ENCODE data around the gene SYT1. TPM values are rescaled to one million over a fixed set of nuclear protein-coding genes. Genes with fewer than 3 reads are reported as not detected.

Gene SYT1
- total RNA-seq, 6 experiments from 2014 or later = 3.5 to 10.5 (median 9.1) TPM

- DNase-seq = no peak
- H3K36me3 Mint-ChIP-seq (ENCODE audit: low read depth) = peaks cover 11% of the 10 kb centered on the region; the same call in 1 of the 2 replicates
- TF ChIP-seq CTCF (IDR thresholded peaks at IDR 0.05) = no peak
- no peaks in the 10 kb centered on the region; the same call in 1 of the 2 replicates for H3K9me3 Mint-ChIP-seq
- H3K27me3 Mint-ChIP-seq (ENCODE audit: insufficient read depth) = no peaks in the 10 kb centered on the region
- no peak overlapping the region for H3K4me3 Mint-ChIP-seq
- H3K27ac Mint-ChIP-seq = no peak overlapping the region
- no peaks in the 10 kb centered on the region for H3K4me1 Mint-ChIP-seq (ENCODE audit: low read depth)
Measured at GRCh38 chr12:78938341-78939084, 73.9 kb downstream of the SYT1 start.

- Mint-ChIP-seq H3K4me3 (no peak overlapping the region), H3K4me1 (ENCODE audit: low read depth) (no peaks in the 10 kb centered on the region), H3K27ac (no peak overlapping the region), H3K36me3 (ENCODE audit: low read depth) (peaks cover 38% of the 10 kb centered on the region), H3K27me3 (ENCODE audit: insufficient read depth) (no peaks in the 10 kb centered on the region), H3K9me3 (peaks cover 26% of the 10 kb centered on the region)
- no peak for DNase-seq
- TF ChIP-seq CTCF (IDR thresholded peaks at IDR 0.05) = no peak
Measured at GRCh38 chr12:78949532-78949931, 85.0 kb downstream of the SYT1 start.

- H3K27ac Mint-ChIP-seq = no peak overlapping the region
- H3K9me3 Mint-ChIP-seq = peaks cover 26% of the 10 kb centered on the region
- H3K4me3 Mint-ChIP-seq = no peak overlapping the region
- H3K27me3 Mint-ChIP-seq (ENCODE audit: insufficient read depth) = no peaks in the 10 kb centered on the region
- no peaks in the 10 kb centered on the region for H3K4me1 Mint-ChIP-seq (ENCODE audit: low read depth)
- no peak for TF ChIP-seq CTCF (IDR thresholded peaks at IDR 0.05)
- peaks cover 32% of the 10 kb centered on the region for H3K36me3 Mint-ChIP-seq (ENCODE audit: low read depth)
- DNase-seq = no peak
Measured at GRCh38 chr12:78951803-78952551, 87.4 kb downstream of the SYT1 start.

- no peak for DNase-seq
- peaks cover 28% of the 10 kb centered on the region for H3K36me3 Mint-ChIP-seq (ENCODE audit: low read depth)
- H3K27ac Mint-ChIP-seq = no peak overlapping the region
- no peak for TF ChIP-seq CTCF (IDR thresholded peaks at IDR 0.05)
- no peaks in the 10 kb centered on the region for H3K4me1 Mint-ChIP-seq (ENCODE audit: low read depth)
- H3K9me3 Mint-ChIP-seq = peaks cover 26% of the 10 kb centered on the region
- no peak overlapping the region for H3K4me3 Mint-ChIP-seq
- no peaks in the 10 kb centered on the region for H3K27me3 Mint-ChIP-seq (ENCODE audit: insufficient read depth)
Measured at GRCh38 chr12:78952552-78952929, 88.0 kb downstream of the SYT1 start.

- H3K27ac Mint-ChIP-seq = no peak overlapping the region
Measured at GRCh38 chr12:78958941-78959340, 94.4 kb downstream of the SYT1 start.

More at GRCh38 chr12:78958941-78959340, 94.4 kb downstream of the SYT1 start:
- Mint-ChIP-seq H3K27me3 (ENCODE audit: insufficient read depth) (no peaks in the 10 kb centered on the region), H3K36me3 (ENCODE audit: low read depth) (no peaks in the 10 kb centered on the region), H3K4me1 (ENCODE audit: low read depth) (peaks cover 11% of the 10 kb centered on the region), H3K4me3 (no peak overlapping the region), H3K9me3 (no peaks in the 10 kb centered on the region)
- no peak for TF ChIP-seq CTCF (IDR thresholded peaks at IDR 0.05)
- DNase-seq = no peak
